Measurements from ENCODE around the gene PRG3. TPM values are rescaled to one million over a fixed set of nuclear protein-coding genes. Genes with fewer than 3 reads are reported as not detected.
"Not testable (repeated sequence)": the region's sequence is repeated elsewhere in the genome, so short reads cannot be mapped to it uniquely, and the experiment has no call there.

PRG3 gene
- total RNA-seq, 1 experiment from 2014 or later = not detected

- ChIA-PET POLR2A (ENCODE audit: unreplicated experiment) (no interaction called here), CTCF (no interaction called here)
- no peak for TF ChIP-seq EZH2 (IDR thresholded peaks at IDR 0.05; ENCODE audit: low read length, unreplicated experiment)
- TF ChIP-seq EZH2phosphoT487 (IDR thresholded peaks at IDR 0.05; ENCODE audit: borderline replicate concordance, low read length) = no peak
- TF ChIP-seq, protein P1, sequence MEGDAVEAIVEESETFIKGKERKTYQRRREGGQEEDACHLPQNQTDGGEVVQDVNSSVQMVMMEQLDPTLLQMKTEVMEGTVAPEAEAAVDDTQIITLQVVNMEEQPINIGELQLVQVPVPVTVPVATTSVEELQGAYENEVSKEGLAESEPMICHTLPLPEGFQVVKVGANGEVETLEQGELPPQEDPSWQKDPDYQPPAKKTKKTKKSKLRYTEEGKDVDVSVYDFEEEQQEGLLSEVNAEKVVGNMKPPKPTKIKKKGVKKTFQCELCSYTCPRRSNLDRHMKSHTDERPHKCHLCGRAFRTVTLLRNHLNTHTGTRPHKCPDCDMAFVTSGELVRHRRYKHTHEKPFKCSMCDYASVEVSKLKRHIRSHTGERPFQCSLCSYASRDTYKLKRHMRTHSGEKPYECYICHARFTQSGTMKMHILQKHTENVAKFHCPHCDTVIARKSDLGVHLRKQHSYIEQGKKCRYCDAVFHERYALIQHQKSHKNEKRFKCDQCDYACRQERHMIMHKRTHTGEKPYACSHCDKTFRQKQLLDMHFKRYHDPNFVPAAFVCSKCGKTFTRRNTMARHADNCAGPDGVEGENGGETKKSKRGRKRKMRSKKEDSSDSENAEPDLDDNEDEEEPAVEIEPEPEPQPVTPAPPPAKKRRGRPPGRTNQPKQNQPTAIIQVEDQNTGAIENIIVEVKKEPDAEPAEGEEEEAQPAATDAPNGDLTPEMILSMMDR (conservative IDR thresholded peaks at IDR 0.05; ENCODE audit: low read depth, low read length) = no peak
- Histone ChIP-seq H3K9ac (ENCODE audit: low read length) (no peak within 1 kb of the TSS), H3K9me2 (replicated peaks; ENCODE audit: low read length) (no peaks in the 10 kb centered on the region), H3K27me3 (ENCODE audit: low read length) (no peaks in the 10 kb centered on the region), H3K36me3 (ENCODE audit: low read depth, low read length) (peaks cover 9% of the 10 kb centered on the region; the same call in 1 of the 2 replicates), H3K4me3 (ENCODE audit: low read length) (no peak within 1 kb of the TSS), H3K79me2 (ENCODE audit: low read length) (peaks cover 34% of the 10 kb centered on the region), H3K4me1 (ENCODE audit: insufficient read depth, low read length) (peaks cover 23% of the 10 kb centered on the region), H3K9me3 (ENCODE audit: low read length) (no peaks in the 10 kb centered on the region), H2AFZ (ENCODE audit: low read length) (no peak within 1 kb of the TSS), H3K27ac (ENCODE audit: low read length) (no peak within 1 kb of the TSS), H4K20me1 (ENCODE audit: low read length) (no peaks in the 10 kb centered on the region), H3F3A (ENCODE audit: low read length, unreplicated experiment) (no peaks in the 10 kb centered on the region), H3K4me2 (ENCODE audit: low read length) (no peak within 1 kb of the TSS)
- BruUV-seq (replicated peaks) = no TSS peak
- intact Hi-C loops (cut with micrococcal nuclease) = no loop called here
- DNase-seq (no peak), ATAC-seq (no peak)
These were observed 42.8 kb downstream of the PRG3 start, which contains the start of gene P2RX3 for GRCh38 chr11:57338142-57338541. Gene P2RX3 (plus strand): TSS chr11:57338352. CDS start chr11:57338551, 199 bp downstream.

GRCh38 chr11:57336856-57337255 is 44.1 kb downstream of the PRG3 start:
- H3K4me2 ChIP-seq (ENCODE audit: low read length); H4K20me1 ChIP-seq (ENCODE audit: low read length); H3K9me3 ChIP-seq (ENCODE audit: low read length); ATAC-seq; BruUV-seq (replicated peaks); H3F3A ChIP-seq (ENCODE audit: low read length, unreplicated experiment); H3K9ac ChIP-seq (ENCODE audit: low read length); POLR2A ChIA-PET (ENCODE audit: unreplicated experiment); H3K9me2 ChIP-seq (replicated peaks; ENCODE audit: low read length); intact Hi-C loops (cut with micrococcal nuclease); DNase-seq; H3K27ac ChIP-seq (ENCODE audit: low read length); H3K4me3 ChIP-seq (ENCODE audit: low read length); H3K27me3 ChIP-seq (ENCODE audit: low read length); CTCF ChIA-PET: not testable (repeated sequence)
- peak overlapping the region; percentile 98 for H2AFZ ChIP-seq (ENCODE audit: low read length)
- peaks cover 22% of the 10 kb centered on the region for H3K36me3 ChIP-seq (ENCODE audit: low read depth, low read length)
- peaks cover 23% of the 10 kb centered on the region for H3K4me1 ChIP-seq (ENCODE audit: insufficient read depth, low read length)
- H3K79me2 ChIP-seq (ENCODE audit: low read length) = peaks cover 46% of the 10 kb centered on the region

DNA sequence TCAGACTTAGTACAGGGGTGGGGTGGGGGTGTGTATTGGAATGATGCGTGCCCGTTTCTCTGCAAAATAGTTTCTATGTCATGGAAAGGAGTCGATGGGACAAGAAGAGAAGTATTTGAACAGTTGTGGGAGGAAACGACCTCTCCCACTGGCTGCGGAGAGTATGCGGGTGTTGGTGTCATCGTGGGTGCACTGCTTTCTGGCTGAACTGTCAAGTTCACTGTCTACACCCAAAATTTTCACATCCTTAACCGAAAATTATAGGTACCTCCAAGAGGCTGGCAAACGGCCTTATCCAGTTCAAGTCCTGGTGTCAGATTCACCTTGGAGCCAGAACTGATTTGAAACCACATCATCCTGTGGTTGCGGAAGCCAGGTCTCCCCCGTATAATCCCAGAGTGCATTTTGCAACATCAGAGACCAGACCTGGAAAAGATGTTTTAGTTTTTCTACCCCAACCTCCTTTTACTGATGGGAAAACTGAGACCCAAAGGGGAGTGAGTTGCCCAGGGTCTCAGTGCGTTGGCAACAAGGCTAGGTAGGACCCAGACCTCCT is 44.8 kb downstream of the PRG3 start:
- H3K36me3 ChIP-seq (ENCODE audit: low read depth, low read length) = peaks cover 28% of the 10 kb centered on the region
- H3K4me3 ChIP-seq (ENCODE audit: low read length) = peak overlapping the region; percentile 87
- peak overlapping the region; percentile 98 for H3K4me2 ChIP-seq (ENCODE audit: low read length)
- H3K79me2 ChIP-seq (ENCODE audit: low read length) = peaks cover 51% of the 10 kb centered on the region
- no peaks in the 10 kb centered on the region for H3K9me2 ChIP-seq (replicated peaks; ENCODE audit: low read length)
- H3K27me3 ChIP-seq (ENCODE audit: low read length) = no peaks in the 10 kb centered on the region
- no peaks in the 10 kb centered on the region for H3K9me3 ChIP-seq (ENCODE audit: low read length)
- peak; percentile 4 for ATAC-seq
- H2AFZ ChIP-seq (ENCODE audit: low read length) = peak overlapping the region; percentile 98
- no peak for TF ChIP-seq EZH2 (IDR thresholded peaks at IDR 0.05; ENCODE audit: low read length, unreplicated experiment)
- TF ChIP-seq, protein P1 (conservative IDR thresholded peaks at IDR 0.05; ENCODE audit: low read depth, low read length) = 0 out of 2 replicates have a peak, but pooled peaks have one; percentile 2
- DNase-seq = no peak
- POLR2A ChIA-PET (ENCODE audit: unreplicated experiment) = interaction anchor here (0.6 to 1.1 kb wide), 4 partner anchors 14 to 336 kb away, joined by 3 to 7 read pairs (median 4); no protein-coding TSS in a partner anchor
- TSS peak; percentile 98 for BruUV-seq (replicated peaks)
- H3F3A ChIP-seq (ENCODE audit: low read length, unreplicated experiment) = no peaks in the 10 kb centered on the region
- intact Hi-C loops (cut with micrococcal nuclease) = no loop called here
- peak overlapping the region; percentile 96 for H3K9ac ChIP-seq (ENCODE audit: low read length)
- H3K4me1 ChIP-seq (ENCODE audit: insufficient read depth, low read length) = peaks cover 23% of the 10 kb centered on the region
- CTCF ChIA-PET = no interaction called here
- H4K20me1 ChIP-seq (ENCODE audit: low read length) = no peaks in the 10 kb centered on the region
- no peak overlapping the region; the same call in 1 of the 2 replicates for H3K27ac ChIP-seq (ENCODE audit: low read length)
